HepG2 (cell line): ENCODE measurements around the gene SNAP29. TPM values are rescaled to one million over a fixed set of nuclear protein-coding genes. Genes with fewer than 3 reads are reported as not detected.

Experiments used
- DPF2 ChIP-seq: sonication (generic); formaldehyde crosslinking; IDR thresholded peaks from 2 replicates; pipeline ENCODE4 v1.4.0; 2020; ENCODE audit warnings: mild to moderate bottlenecking, low read depth, missing genetic modification reagents, borderline replicate concordance
- ELF1 ChIP-seq: sonication (generic); formaldehyde crosslinking; IDR thresholded peaks from 2 replicates; pipeline ENCODE4 v1.4.0; 2020; ENCODE audit warnings: missing genetic modification reagents
- HES4 ChIP-seq: sonication (generic); formaldehyde crosslinking; IDR thresholded peaks from 2 replicates; pipeline ENCODE4 v1.9.0; 2021; ENCODE audit warnings: mild to moderate bottlenecking, missing genetic modification reagents, borderline replicate concordance
- HNF4G ChIP-seq, 2 experiments: sonication (generic) in 1 of 2; formaldehyde crosslinking in 1 of 2; IDR thresholded peaks; 2 replicates each; pipeline versions ENCODE4 v1.4.0 to v1.6.1; 2011 to 2020; ENCODE audit warnings: borderline replicate concordance in 2 of 2, low read depth in 2 of 2, mild to moderate bottlenecking in 2 of 2, low read length in 1 of 2, missing genetic modification reagents in 1 of 2, moderate library complexity in 1 of 2
- MLLT10 ChIP-seq: sonication (generic); formaldehyde crosslinking; IDR thresholded peaks from 2 replicates; pipeline ENCODE4 v1.4.0; 2020; ENCODE audit warnings: missing genetic modification reagents
- MXI1 ChIP-seq: IDR thresholded peaks from 3 replicates; pipeline ENCODE4 v1.6.1; 2012; ENCODE audit warnings: low read depth, low read length, inconsistent platforms, borderline replicate concordance
- SKI ChIP-seq: fragments of 450-650 bp; IDR thresholded peaks from one replicate; pipeline ENCODE4 v1.6.1; 2018; ENCODE audit warnings: mild to moderate bottlenecking; ENCODE audit not compliant: partially characterized antibody
- SOX6 ChIP-seq, 2 experiments: fragments of 450-650 bp in 1 of 2; sonication (generic) in 1 of 2; formaldehyde crosslinking in 1 of 2; IDR thresholded peaks; 2 replicates each; pipeline versions ENCODE4 v1.4.0 to v1.6.1; 2017 to 2020; ENCODE audit warnings: antibody characterized with exemption in 1 of 2, mild to moderate bottlenecking in 1 of 2, missing genetic modification reagents in 1 of 2
- SP4 ChIP-seq: sonication (generic); formaldehyde crosslinking; IDR thresholded peaks from 2 replicates; pipeline ENCODE4 v1.8.1; 2023; ENCODE audit warnings: mild to moderate bottlenecking, missing genetic modification reagents
- TBX3 ChIP-seq: fragments of 450-650 bp; IDR thresholded peaks from 2 replicates; pipeline ENCODE4 v1.6.1; 2017; ENCODE audit warnings: antibody characterized with exemption, mild to moderate bottlenecking, inconsistent platforms, borderline replicate concordance
- YY1 ChIP-seq: IDR thresholded peaks from 2 replicates; pipeline ENCODE4 v1.6.1; 2011; ENCODE audit warnings: low read length, low read depth, moderate library complexity, mild to moderate bottlenecking; ENCODE audit not compliant: insufficient read depth, insufficient replicate concordance
- ZBTB38 ChIP-seq: sonication (generic); formaldehyde crosslinking; IDR thresholded peaks from 2 replicates; pipeline ENCODE4 v1.5.1; 2020; ENCODE audit warnings: mild to moderate bottlenecking, missing genetic modification reagents
- ZNF18 ChIP-seq: sonication (generic); formaldehyde crosslinking; IDR thresholded peaks from 2 replicates; pipeline ENCODE4 v1.8.0; 2022; ENCODE audit warnings: mild to moderate bottlenecking, missing genetic modification reagents; ENCODE audit not compliant: insufficient replicate concordance
- ZNF230 ChIP-seq: sonication (generic); formaldehyde crosslinking; IDR thresholded peaks from 2 replicates; pipeline ENCODE4 v1.4.0; 2020; ENCODE audit warnings: mild to moderate bottlenecking, missing genetic modification reagents
- ZNF253 ChIP-seq: sonication (generic); formaldehyde crosslinking; IDR thresholded peaks from 2 replicates; pipeline ENCODE4 v1.8.0; 2022; ENCODE audit warnings: mild to moderate bottlenecking, missing genetic modification reagents, borderline replicate concordance
- ZNF280D ChIP-seq: sonication (generic); formaldehyde crosslinking; IDR thresholded peaks from 2 replicates; pipeline ENCODE4 v1.5.1; 2020; ENCODE audit warnings: mild to moderate bottlenecking, missing genetic modification reagents
- ZNF772 ChIP-seq: sonication (generic); formaldehyde crosslinking; IDR thresholded peaks from 2 replicates; pipeline ENCODE4 v1.5.0; 2020; ENCODE audit warnings: mild to moderate bottlenecking, missing genetic modification reagents
- polyA plus RNA-seq, 8 experiments: library from polyadenylated mRNA; depleted of rRNA in 3 of 8; stranded (reverse) in 7 of 8; unstranded in 1 of 8; fragments of >200 nt; fragmentation: Illumina TruSeq in 4 of 8; extraction: Trizol in 4 of 8; gene quantifications; 2 replicates each; pipeline versions ENCODE4 v1.2.1 to v1.2.3, GENCODE V29; 2011 to 2016; ENCODE audit warnings: low read depth in 4 of 8, missing spikeins in 1 of 8, mixed read lengths in 1 of 8; ENCODE audit not compliant: insufficient read depth in 1 of 8
- total RNA-seq, 5 experiments: library from RNA; depleted of rRNA; stranded (reverse); fragments of >200 nt; fragmentation: Illumina TruSeq; extraction: Trizol; gene quantifications; 2 replicates each; pipeline ENCODE4 v1.2.3, GENCODE V29; 2016; ENCODE audit warnings: low read depth in 1 of 5
- TF ChIP-seq, protein P1 (sequence below): IDR thresholded peaks from 2 replicates; pipeline ENCODE4 v1.4.0; 2020; ENCODE audit warnings: mild to moderate bottlenecking, missing genetic modification reagents

Gene SNAP29
- total and polyA plus RNA-seq, 2 of the 13 experiments (the other 11 are each of a cell fraction or from before 2014, with no cell fraction given): 12.3 to 30.7 TPM

- TF ChIP-seq ZNF230 (CRISPR knock-in tag) (no peak), ELF1 (CRISPR knock-in tag) (peak; percentile 73; the same call in 1 of the 2 replicates), SKI (peak; percentile 54), ZNF18 (CRISPR knock-in tag) (peak; percentile 48), ZNF253 (CRISPR knock-in tag) (no peak), ZNF280D (peak; percentile 64; the same call in 1 of the 2 replicates), ZBTB38 (CRISPR knock-in tag) (peak; percentile 86; the same call in 1 of the 2 replicates), YY1 (peak; percentile 44), TBX3 (peak; percentile 44; the same call in 1 of the 2 replicates), SP4 (CRISPR knock-in tag) (peak; percentile 74), MLLT10 (no peak), HES4 (CRISPR knock-in tag) (no peak), HNF4G (IDR thresholded peaks at IDR 0.05; ENCODE audit: borderline replicate concordance, low read depth, low read length) (no peak), HNF4G (CRISPR knock-in tag; IDR thresholded peaks at IDR 0.05; ENCODE audit: borderline replicate concordance, low read depth) (peak; percentile 77; the same call in 1 of the 2 replicates), SOX6 (IDR thresholded peaks at IDR 0.05) (no peak), SOX6 (CRISPR knock-in tag; IDR thresholded peaks at IDR 0.05) (peak; percentile 73), ZNF772 (CRISPR knock-in tag) (peak; percentile 83), MXI1 (peak; percentile 25; the same call in 1 of the 3 replicates), DPF2 (CRISPR knock-in tag) (peak; percentile 22; the same call in 1 of the 2 replicates)
- TF ChIP-seq, protein P1, sequence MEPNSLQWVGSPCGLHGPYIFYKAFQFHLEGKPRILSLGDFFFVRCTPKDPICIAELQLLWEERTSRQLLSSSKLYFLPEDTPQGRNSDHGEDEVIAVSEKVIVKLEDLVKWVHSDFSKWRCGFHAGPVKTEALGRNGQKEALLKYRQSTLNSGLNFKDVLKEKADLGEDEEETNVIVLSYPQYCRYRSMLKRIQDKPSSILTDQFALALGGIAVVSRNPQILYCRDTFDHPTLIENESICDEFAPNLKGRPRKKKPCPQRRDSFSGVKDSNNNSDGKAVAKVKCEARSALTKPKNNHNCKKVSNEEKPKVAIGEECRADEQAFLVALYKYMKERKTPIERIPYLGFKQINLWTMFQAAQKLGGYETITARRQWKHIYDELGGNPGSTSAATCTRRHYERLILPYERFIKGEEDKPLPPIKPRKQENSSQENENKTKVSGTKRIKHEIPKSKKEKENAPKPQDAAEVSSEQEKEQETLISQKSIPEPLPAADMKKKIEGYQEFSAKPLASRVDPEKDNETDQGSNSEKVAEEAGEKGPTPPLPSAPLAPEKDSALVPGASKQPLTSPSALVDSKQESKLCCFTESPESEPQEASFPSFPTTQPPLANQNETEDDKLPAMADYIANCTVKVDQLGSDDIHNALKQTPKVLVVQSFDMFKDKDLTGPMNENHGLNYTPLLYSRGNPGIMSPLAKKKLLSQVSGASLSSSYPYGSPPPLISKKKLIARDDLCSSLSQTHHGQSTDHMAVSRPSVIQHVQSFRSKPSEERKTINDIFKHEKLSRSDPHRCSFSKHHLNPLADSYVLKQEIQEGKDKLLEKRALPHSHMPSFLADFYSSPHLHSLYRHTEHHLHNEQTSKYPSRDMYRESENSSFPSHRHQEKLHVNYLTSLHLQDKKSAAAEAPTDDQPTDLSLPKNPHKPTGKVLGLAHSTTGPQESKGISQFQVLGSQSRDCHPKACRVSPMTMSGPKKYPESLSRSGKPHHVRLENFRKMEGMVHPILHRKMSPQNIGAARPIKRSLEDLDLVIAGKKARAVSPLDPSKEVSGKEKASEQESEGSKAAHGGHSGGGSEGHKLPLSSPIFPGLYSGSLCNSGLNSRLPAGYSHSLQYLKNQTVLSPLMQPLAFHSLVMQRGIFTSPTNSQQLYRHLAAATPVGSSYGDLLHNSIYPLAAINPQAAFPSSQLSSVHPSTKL (CRISPR knock-in tag): peak; percentile 63; the same call in 1 of the 2 replicates
Measured at GRCh38 chr22:20885557-20886323, 26.9 kb downstream of the SNAP29 start (continued).
